RWPE2 (cell line): ENCODE measurements around the gene SMU1.
"Not testable (repeated sequence)": the region's sequence is repeated elsewhere in the genome, so short reads cannot be mapped to it uniquely, and the experiment has no call there.

ENCODE experiments used
- ATAC-seq: fragments of 200-7000 bp; cut with Tn5 transposase; 3 replicates; pipeline ENCODE4 v1.9.1; 2021; ENCODE audit warnings: low read depth
- DNase-seq: peaks from one replicate; pipeline ENCODE4 v3.0.0-alpha.2; 2020; ENCODE audit warnings: low spot score
- H3K27ac ChIP-seq: fragments of 450-650 bp; 2 replicates; pipeline ENCODE4 v1.5.1; 2017; ENCODE audit warnings: mild to moderate bottlenecking; ENCODE audit not compliant: poor library complexity, severe bottlenecking
- H3K27me3 ChIP-seq: fragments of 250-450 bp; sonication (Bioruptor Pico); 2 replicates; pipeline ENCODE4 v1.5.1; 2021; ENCODE audit warnings: mild to moderate bottlenecking, moderate library complexity; ENCODE audit not compliant: insufficient read depth, poor library complexity, severe bottlenecking
- H3K36me3 ChIP-seq: fragments of 250-450 bp; sonication (Bioruptor Pico); 2 replicates; pipeline ENCODE4 v1.5.1; 2020; ENCODE audit warnings: low read depth, mild to moderate bottlenecking, moderate library complexity
- H3K4me1 ChIP-seq: fragments of 250-450 bp; sonication (Bioruptor Pico); 2 replicates; pipeline ENCODE4 v1.5.1; 2021; ENCODE audit warnings: mild to moderate bottlenecking, moderate library complexity; ENCODE audit not compliant: insufficient read depth, poor library complexity, severe bottlenecking
- H3K4me3 ChIP-seq: fragments of 250-450 bp; sonication (Bioruptor Pico); 2 replicates; pipeline ENCODE4 v1.5.1; 2021; ENCODE audit warnings: mild to moderate bottlenecking, moderate library complexity; ENCODE audit not compliant: severe bottlenecking
- H3K9me3 ChIP-seq: fragments of 250-450 bp; sonication (Bioruptor Pico); 2 replicates; pipeline ENCODE4 v1.5.1; 2021; ENCODE audit warnings: mild to moderate bottlenecking, moderate library complexity; ENCODE audit not compliant: severe bottlenecking
- CTCF ChIP-seq: fragments of 450-650 bp; IDR thresholded peaks from one replicate; pipeline ENCODE4 v1.5.1; 2017; ENCODE audit warnings: mild to moderate bottlenecking, moderate library complexity; ENCODE audit not compliant: poor library complexity, severe bottlenecking

Gene SMU1

GRCh38 chr9:33097192-33097591, 20.7 kb upstream of the SMU1 start:
- Histone ChIP-seq H3K27ac (no peak overlapping the region), H3K9me3 (no peaks in the 10 kb centered on the region), H3K36me3 (no peaks in the 10 kb centered on the region), H3K4me1 (peaks cover 6% of the 10 kb centered on the region), H3K27me3 (no peaks in the 10 kb centered on the region), H3K4me3 (no peak overlapping the region)
- no peak for DNase-seq
- no peak for TF ChIP-seq CTCF
- no peak for ATAC-seq

GRCh38 chr9:33092634-33093033, 16.2 kb upstream of the SMU1 start:
- ATAC-seq (no peak), DNase-seq (no peak)
- Histone ChIP-seq H3K9me3 (no peaks in the 10 kb centered on the region), H3K27ac (no peak overlapping the region), H3K4me1 (no peaks in the 10 kb centered on the region), H3K4me3 (no peak overlapping the region), H3K36me3 (no peaks in the 10 kb centered on the region), H3K27me3 (no peaks in the 10 kb centered on the region)
- no peak for TF ChIP-seq CTCF

- ATAC-seq, result not testable (repeated sequence)
Observed at GRCh38 chr9:33085672-33086071, 9.2 kb upstream of the SMU1 start.

GRCh38 chr9:33082538-33083326, 6.3 kb upstream of the SMU1 start:
- ATAC-seq (no peak), DNase-seq (no peak)
- Histone ChIP-seq H3K4me3 (no peak overlapping the region), H3K4me1 (peaks cover 16% of the 10 kb centered on the region), H3K9me3 (no peaks in the 10 kb centered on the region), H3K36me3 (no peaks in the 10 kb centered on the region), H3K27me3 (no peaks in the 10 kb centered on the region), H3K27ac (no peak overlapping the region)
- TF ChIP-seq CTCF, result no peak

More at GRCh38 chr9:33085672-33086071, 9.2 kb upstream of the SMU1 start:
- not testable (repeated sequence) for DNase-seq, H3K4me3 ChIP-seq, H3K27me3 ChIP-seq, H3K36me3 ChIP-seq, H3K27ac ChIP-seq, H3K4me1 ChIP-seq, H3K9me3 ChIP-seq

- Histone ChIP-seq H3K9me3 (no peaks in the 10 kb centered on the region), H3K27me3 (no peaks in the 10 kb centered on the region), H3K4me1 (peaks cover 16% of the 10 kb centered on the region), H3K27ac (no peak overlapping the region), H3K36me3 (no peaks in the 10 kb centered on the region), H3K4me3 (no peak overlapping the region)
- ATAC-seq (no peak), DNase-seq (no peak)
- TF ChIP-seq CTCF, result no peak
Observed at GRCh38 chr9:33082128-33082527, 5.7 kb upstream of the SMU1 start.
